ENCODE measurements around the gene MTHFSD.

MTHFSD gene

GRCh38 chr16:86531191-86531545 lies 23.9 kb downstream of the MTHFSD start:
- no peak for DNase-seq (ENCODE audit: low read depth in 1 of 2, low spot score in 1 of 2)

GRCh38 chr16:86530251-86531190 lies 24.5 kb downstream of the MTHFSD start:
- no peak for DNase-seq (ENCODE audit: low read depth in 1 of 2, low spot score in 1 of 2)

- no peak for DNase-seq (ENCODE audit: low read depth in 1 of 2, low spot score in 1 of 2)
Observed at GRCh38 chr16:86529160-86529559, 25.9 kb downstream of the MTHFSD start.

- no peak for DNase-seq (ENCODE audit: low read depth in 1 of 2, low spot score in 1 of 2)
Observed at GRCh38 chr16:86528061-86528929, 26.7 kb downstream of the MTHFSD start.

- DNase-seq (ENCODE audit: low read depth in 1 of 2, low spot score in 1 of 2) = no peak
Observed at GRCh38 chr16:86527366-86527765, 27.7 kb downstream of the MTHFSD start.

- no peak for DNase-seq (ENCODE audit: low read depth in 1 of 2, low spot score in 1 of 2)
Observed at GRCh38 chr16:86525696-86526095, 29.3 kb downstream of the MTHFSD start.

- no peak for DNase-seq (ENCODE audit: low read depth in 1 of 2, low spot score in 1 of 2)
Observed at GRCh38 chr16:86524029-86524428, 31.0 kb downstream of the MTHFSD start.

- DNase-seq (ENCODE audit: low read depth in 1 of 2, low spot score in 1 of 2) = no peak
Observed at GRCh38 chr16:86523166-86523740, 31.8 kb downstream of the MTHFSD start.

- DNase-seq (ENCODE audit: low read depth in 1 of 2, low spot score in 1 of 2) = no peak
Observed at GRCh38 chr16:86522634-86523033, 32.4 kb downstream of the MTHFSD start.

GRCh38 chr16:86521236-86522197 lies 33.5 kb downstream of the MTHFSD start:
- no peak for DNase-seq (ENCODE audit: low read depth in 1 of 2, low spot score in 1 of 2)

- no peak for DNase-seq (ENCODE audit: low read depth in 1 of 2, low spot score in 1 of 2)
Observed at GRCh38 chr16:86520317-86521210, 34.5 kb downstream of the MTHFSD start.

- peak; percentile 21 to 42 for DNase-seq (ENCODE audit: low read depth in 1 of 2, low spot score in 1 of 2)
Observed at GRCh38 chr16:86519649-86520316, 35.3 kb downstream of the MTHFSD start.

- DNase-seq (ENCODE audit: low read depth in 1 of 2, low spot score in 1 of 2) = no peak
Observed at GRCh38 chr16:86519007-86519648, 35.9 kb downstream of the MTHFSD start.

GRCh38 chr16:86517652-86518258 lies 37.3 kb downstream of the MTHFSD start:
- no peak for DNase-seq (ENCODE audit: low read depth in 1 of 2, low spot score in 1 of 2)

- no peak for DNase-seq (ENCODE audit: low read depth in 1 of 2, low spot score in 1 of 2)
Observed at GRCh38 chr16:86517033-86517432, 38.0 kb downstream of the MTHFSD start.

GRCh38 chr16:86516623-86517003 lies 38.4 kb downstream of the MTHFSD start:
- no peak for DNase-seq (ENCODE audit: low read depth in 1 of 2, low spot score in 1 of 2)

GRCh38 chr16:86515777-86516622 lies 39.0 kb downstream of the MTHFSD start:
- DNase-seq (ENCODE audit: low read depth in 1 of 2, low spot score in 1 of 2) = no peak

Measured in stimulated activated CD4-positive, alpha-beta T cell treated with anti-CD3 and anti-CD28 coated beads, Interleukin-15, amount 100 ng/mL, for 1 hour (primary cell).